HG02981 (cell line): Measurements from ENCODE around the gene KAZN.

Experiments used
- ATAC-seq: cut with Tn5 transposase; IDR thresholded peaks from one replicate; pipeline ENCODE4 v1.9.1; 2021; ENCODE audit warnings: mild to moderate bottlenecking, moderate library complexity; ENCODE audit not compliant: unreplicated experiment

KAZN gene

GRCh38 chr1:14945132-14946010, 346.9 kb downstream of the KAZN start:
- no peak for ATAC-seq

GRCh38 chr1:14946011-14946359, 347.5 kb downstream of the KAZN start:
- no peak for ATAC-seq

GRCh38 chr1:14946684-14947238, 348.3 kb downstream of the KAZN start:
- no peak for ATAC-seq

GRCh38 chr1:14947421-14947820, 348.9 kb downstream of the KAZN start:
- no peak for ATAC-seq

GRCh38 chr1:14948112-14948652, 349.7 kb downstream of the KAZN start:
- no peak for ATAC-seq

- ATAC-seq, result no peak
Observed at GRCh38 chr1:14949270-14949835, 350.9 kb downstream of the KAZN start.

- no peak for ATAC-seq
Observed at GRCh38 chr1:14949836-14950713, 351.6 kb downstream of the KAZN start.

GRCh38 chr1:14951766-14952165, 353.3 kb downstream of the KAZN start:
- no peak for ATAC-seq

- no peak for ATAC-seq
Observed at GRCh38 chr1:14952626-14953314, 354.3 kb downstream of the KAZN start.

- no peak for ATAC-seq
Observed at GRCh38 chr1:14954210-14954609, 355.7 kb downstream of the KAZN start.

- no peak for ATAC-seq
Observed at GRCh38 chr1:14954930-14955329, 356.4 kb downstream of the KAZN start.

- ATAC-seq, result no peak
Observed at GRCh38 chr1:14955402-14955801, 356.9 kb downstream of the KAZN start.

GRCh38 chr1:14955976-14956375, 357.5 kb downstream of the KAZN start:
- ATAC-seq, result no peak

- ATAC-seq, result no peak
Observed at GRCh38 chr1:14956579-14957195, 358.2 kb downstream of the KAZN start.

GRCh38 chr1:14957375-14958098, 359.1 kb downstream of the KAZN start:
- ATAC-seq, result no peak

- ATAC-seq, result no peak
Observed at GRCh38 chr1:14958249-14959058, 360.0 kb downstream of the KAZN start.

GRCh38 chr1:14959059-14959694, 360.7 kb downstream of the KAZN start:
- no peak for ATAC-seq

- ATAC-seq, result no peak
Observed at GRCh38 chr1:14961661-14962267, 363.3 kb downstream of the KAZN start.
